Uterus (tissue), 4 donors: ENCODE results near the gene BRS3. TPM values are rescaled to one million over a fixed set of nuclear protein-coding genes. Genes with fewer than 3 reads are reported as not detected.

Source experiments
- DNase-seq, 2 donors: peaks; one replicate each; pipeline ENCODE4 v3.0.0-alpha.2; 2019 to 2020
- H3K27ac ChIP-seq, 2 donors: fragments of 200-600 bp; sonication (generic); 1 replicate in 1 of 2; 2 replicates in 1 of 2; pipeline ENCODE4 v1.5.1; 2016 to 2018
- H3K27me3 ChIP-seq, 2 donors: fragments of 200-600 bp; sonication (generic); one replicate each; pipeline ENCODE4 v1.5.1; 2018 to 2019; ENCODE audit warnings: control low read depth in 1 of 2
- H3K36me3 ChIP-seq, 2 donors: fragments of 200-600 bp; sonication (generic); one replicate each; pipeline ENCODE4 v1.5.1; 2019; ENCODE audit warnings: control low read depth in 1 of 2
- H3K4me1 ChIP-seq, 2 donors: fragments of 200-600 bp; sonication (generic); one replicate each; pipeline ENCODE4 v1.5.1; 2018 to 2019; ENCODE audit warnings: control low read depth in 1 of 2
- H3K4me3 ChIP-seq, 2 donors: fragments of 200-600 bp; sonication (generic); 1 replicate in 1 of 2; 2 replicates in 1 of 2; pipeline ENCODE4 v1.5.1; 2018 to 2019; ENCODE audit warnings: mild to moderate bottlenecking in 1 of 2
- H3K9me3 ChIP-seq, 2 donors: fragments of 200-600 bp; sonication (generic); one replicate each; pipeline ENCODE4 v1.5.1; 2019; ENCODE audit warnings: control low read depth in 1 of 2
- CTCF ChIP-seq, 4 experiments: fragments of 200-600 bp in 2 of 4; fragments of 450-650 bp in 2 of 4; sonication (generic) in 2 of 4; IDR thresholded peaks; one replicate each; pipeline ENCODE4 v1.5.1; 2016 to 2019; ENCODE audit warnings: antibody characterized with exemption in 4 of 4, mild to moderate bottlenecking in 2 of 4, moderate library complexity in 1 of 4
- POLR2A ChIP-seq, 2 donors: fragments of 450-650 bp; IDR thresholded peaks; one replicate each; pipeline ENCODE4 v1.6.1; 2016; ENCODE audit warnings: antibody characterized with exemption in 2 of 2, mild to moderate bottlenecking in 1 of 2, moderate library complexity in 1 of 2
- intact Hi-C: fragments of 100-400 bp; cut with DNase I; formaldehyde crosslinking; loops from one replicate; pipeline ENCODE4 v1.15.1; 2023; ENCODE audit warnings: low total_unique reads
- total RNA-seq, 4 donors: library from RNA; depleted of rRNA in 3 of 4; stranded (reverse); fragments of >200 nt in 3 of 4; gene quantifications; one replicate each; pipeline versions ENCODE4 v1.1.0 to v1.2.4, GENCODE V29; 2014 to 2023
- donor health status: DM: yes; HTN: yes; CAD: no.

Gene BRS3
- total RNA-seq, 4 donors from 2014 or later = 0.28 to 1.0 TPM; not detected in 2

- Histone ChIP-seq H3K9me3 (no peaks in the 10 kb centered on the region), H3K4me3 (no peak overlapping the region), H3K36me3 (no peaks in the 10 kb centered on the region), H3K4me1 (no peaks in the 10 kb centered on the region), H3K27ac (no peak overlapping the region), H3K27me3 (no peaks in the 10 kb centered on the region)
- intact Hi-C loops = no loop called here
- DNase-seq = no peak
- TF ChIP-seq CTCF (IDR thresholded peaks at IDR 0.05) = no peak
- TF ChIP-seq POLR2A (IDR thresholded peaks at IDR 0.05) = no peak
These were observed 12.5 kb upstream of the BRS3 start for GRCh38 chrX:136475236-136475635.

DNA sequence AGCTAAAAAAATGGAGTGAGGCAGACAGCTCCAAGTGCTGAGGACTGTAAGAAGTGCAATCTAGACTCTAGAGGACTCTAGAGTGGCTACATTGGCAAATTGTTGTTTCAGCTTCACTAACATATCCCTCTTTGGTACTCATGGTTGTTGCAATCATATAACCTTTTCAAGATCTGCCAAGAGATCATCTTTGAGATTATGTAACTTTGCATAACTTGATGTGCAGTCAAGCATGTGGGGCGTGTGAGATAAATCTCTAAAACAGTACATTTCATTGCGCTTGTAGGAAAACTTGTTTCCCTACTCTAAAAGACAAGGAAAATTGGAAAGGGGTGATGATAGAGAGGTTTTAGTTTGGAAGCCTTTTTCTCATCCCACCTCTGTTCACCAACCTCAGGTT, 11.2 kb upstream of the BRS3 start:
- TF ChIP-seq CTCF (IDR thresholded peaks at IDR 0.05) (no peak), POLR2A (IDR thresholded peaks at IDR 0.05) (no peak)
- H3K9me3 ChIP-seq = no peaks in the 10 kb centered on the region
- intact Hi-C loops = no loop called here
- no peaks in the 10 kb centered on the region for H3K27me3 ChIP-seq
- no peaks in the 10 kb centered on the region for H3K4me1 ChIP-seq
- no peak overlapping the region for H3K27ac ChIP-seq
- H3K4me3 ChIP-seq = no peak overlapping the region
- DNase-seq = no peak
- H3K36me3 ChIP-seq = no peaks in the 10 kb centered on the region

GRCh38 chrX:136477026-136477425, 10.7 kb upstream of the BRS3 start:
- no peak for DNase-seq
- Histone ChIP-seq H3K27ac (no peak overlapping the region), H3K27me3 (no peaks in the 10 kb centered on the region), H3K36me3 (no peaks in the 10 kb centered on the region), H3K4me3 (no peak overlapping the region), H3K9me3 (no peaks in the 10 kb centered on the region), H3K4me1 (no peaks in the 10 kb centered on the region)
- TF ChIP-seq POLR2A (IDR thresholded peaks at IDR 0.05) = no peak
- no peak for TF ChIP-seq CTCF (IDR thresholded peaks at IDR 0.05)
- intact Hi-C loops = no loop called here

GRCh38 chrX:136480383-136480782, 7.4 kb upstream of the BRS3 start:
- H3K4me1 ChIP-seq = no peaks in the 10 kb centered on the region
- no peak overlapping the region for H3K4me3 ChIP-seq
- no peak overlapping the region for H3K27ac ChIP-seq
- H3K9me3 ChIP-seq = no peaks in the 10 kb centered on the region
- no peaks in the 10 kb centered on the region for H3K36me3 ChIP-seq
- intact Hi-C loops = no loop called here
- no peak for DNase-seq
- TF ChIP-seq CTCF (IDR thresholded peaks at IDR 0.05) (no peak), POLR2A (IDR thresholded peaks at IDR 0.05) (no peak)
- H3K27me3 ChIP-seq = no peaks in the 10 kb centered on the region

DNA sequence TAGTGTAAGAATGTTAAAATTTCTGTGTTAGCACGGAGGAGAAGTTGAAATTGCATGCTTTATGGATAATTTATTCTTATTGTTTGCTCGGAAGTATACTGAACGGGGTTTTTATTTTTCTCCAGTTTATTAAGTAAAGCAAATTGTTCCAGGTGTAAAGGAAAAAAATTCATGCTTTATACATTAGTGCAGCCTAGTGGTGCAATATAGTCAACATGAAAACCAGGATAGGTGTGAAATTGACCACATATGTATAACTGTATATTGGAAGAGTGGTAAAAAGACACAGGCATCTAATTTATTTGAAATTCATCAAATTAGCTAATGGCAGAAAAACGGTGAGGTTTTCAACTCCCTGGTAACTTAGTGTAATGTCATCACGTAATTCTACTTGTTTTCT, 959 bp downstream of the BRS3 start:
- Histone ChIP-seq H3K27me3 (peaks cover 0 to 12% of the 10 kb centered on the region in 2 donors), H3K4me1 (no peaks in the 10 kb centered on the region), H3K4me3 (no peak overlapping the region), H3K27ac (no peak overlapping the region), H3K36me3 (no peaks in the 10 kb centered on the region), H3K9me3 (no peaks in the 10 kb centered on the region)
- intact Hi-C loops = no loop called here
- DNase-seq = no peak
- TF ChIP-seq POLR2A (IDR thresholded peaks at IDR 0.05) = no peak
- TF ChIP-seq CTCF (IDR thresholded peaks at IDR 0.05) = no peak
